ENCODE measurements around the gene CYTH1.

The CYTH1 gene

DNA sequence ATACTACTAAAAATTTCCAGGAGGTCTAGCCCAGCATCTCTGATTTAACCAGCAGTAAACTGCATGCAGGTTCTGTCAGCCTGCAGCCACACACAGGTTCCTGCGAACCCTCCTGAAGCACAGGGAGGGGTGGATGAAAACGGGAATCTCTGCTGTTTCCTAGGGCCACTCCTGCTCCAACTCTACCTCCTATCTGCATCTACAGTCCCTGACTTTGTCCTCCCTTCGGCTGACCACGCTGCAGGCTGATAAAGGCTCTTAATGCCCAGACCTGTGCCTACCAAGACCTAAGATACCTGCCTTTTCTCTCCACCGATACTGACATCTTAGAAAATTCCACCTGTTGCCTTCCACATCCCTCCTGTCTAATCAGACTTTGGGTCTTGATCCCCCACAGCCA lies 50.2 kb downstream of the CYTH1 start:
- DNase-seq = no peak

GRCh38 chr17:78729641-78730040 lies 52.4 kb downstream of the CYTH1 start:
- DNase-seq = no peak

DNA sequence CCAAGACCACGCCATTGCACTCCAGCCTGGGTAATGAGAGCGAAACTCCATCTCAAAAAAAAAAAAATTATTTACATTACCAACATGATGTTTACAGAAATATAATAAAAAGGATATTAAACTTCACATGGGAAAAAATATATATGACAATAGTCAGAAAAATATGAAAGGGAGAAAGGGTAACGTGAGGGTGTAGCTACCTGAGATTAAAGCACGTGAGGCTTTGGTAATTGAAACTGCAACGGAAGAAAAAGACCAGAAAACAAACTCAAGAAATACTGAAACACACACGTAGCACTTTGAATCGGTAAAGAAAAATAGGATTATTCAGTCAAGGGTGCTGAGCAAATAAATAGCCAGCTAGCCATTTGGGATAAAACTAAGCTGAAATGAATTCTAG lies 53.6 kb downstream of the CYTH1 start:
- no peak for DNase-seq

- DNase-seq = no peak
Observed at GRCh38 chr17:78727476-78728229, 54.4 kb downstream of the CYTH1 start.

GRCh38 chr17:78727057-78727456 lies 55.0 kb downstream of the CYTH1 start:
- no peak for DNase-seq

GRCh38 chr17:78726513-78726912 lies 55.6 kb downstream of the CYTH1 start:
- DNase-seq = no peak

GRCh38 chr17:78725448-78726021 lies 56.5 kb downstream of the CYTH1 start:
- no peak for DNase-seq

GRCh38 chr17:78724999-78725398 lies 57.1 kb downstream of the CYTH1 start:
- no peak for DNase-seq

DNA sequence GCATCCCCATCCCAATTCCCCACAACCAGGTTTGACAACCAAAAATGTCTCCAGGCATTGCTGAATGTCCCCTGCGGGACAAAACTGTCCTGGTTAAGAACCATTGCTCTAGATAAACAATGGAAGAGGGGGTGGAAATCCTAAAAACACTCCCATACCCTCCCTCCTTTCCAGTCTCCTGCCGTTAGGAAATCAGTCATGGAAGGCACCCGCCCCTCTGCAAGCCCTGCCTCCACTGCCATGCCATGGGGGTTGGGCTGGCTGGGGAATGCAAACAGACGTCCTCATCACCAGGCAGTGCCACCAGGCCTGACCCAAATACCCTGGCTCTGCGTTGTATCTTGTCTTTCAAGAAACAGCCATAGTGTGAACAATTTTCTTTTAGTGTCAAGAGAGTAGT lies 57.5 kb downstream of the CYTH1 start:
- no peak for DNase-seq

DNA sequence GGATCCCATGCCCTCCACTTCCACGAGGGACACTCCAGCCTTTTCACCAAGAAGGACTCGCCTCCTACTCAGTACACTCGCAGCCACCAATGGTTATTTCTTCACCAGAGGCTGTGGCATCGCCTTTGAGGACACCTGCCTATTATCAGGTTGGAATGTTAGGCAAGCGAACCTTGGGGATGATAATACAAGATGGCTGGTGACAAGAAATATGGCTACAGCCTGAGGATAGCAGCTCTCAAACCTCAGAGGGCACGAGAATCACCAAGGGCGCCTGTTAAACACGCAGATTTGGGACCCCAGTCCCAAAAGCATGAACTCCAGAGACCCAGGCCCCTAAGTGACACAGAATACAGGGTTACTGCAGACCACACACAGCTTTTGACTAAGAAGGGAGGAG lies 58.1 kb downstream of the CYTH1 start:
- no peak for DNase-seq

- DNase-seq = no peak
Observed at GRCh38 chr17:78723001-78723796, 58.9 kb downstream of the CYTH1 start.

DNA sequence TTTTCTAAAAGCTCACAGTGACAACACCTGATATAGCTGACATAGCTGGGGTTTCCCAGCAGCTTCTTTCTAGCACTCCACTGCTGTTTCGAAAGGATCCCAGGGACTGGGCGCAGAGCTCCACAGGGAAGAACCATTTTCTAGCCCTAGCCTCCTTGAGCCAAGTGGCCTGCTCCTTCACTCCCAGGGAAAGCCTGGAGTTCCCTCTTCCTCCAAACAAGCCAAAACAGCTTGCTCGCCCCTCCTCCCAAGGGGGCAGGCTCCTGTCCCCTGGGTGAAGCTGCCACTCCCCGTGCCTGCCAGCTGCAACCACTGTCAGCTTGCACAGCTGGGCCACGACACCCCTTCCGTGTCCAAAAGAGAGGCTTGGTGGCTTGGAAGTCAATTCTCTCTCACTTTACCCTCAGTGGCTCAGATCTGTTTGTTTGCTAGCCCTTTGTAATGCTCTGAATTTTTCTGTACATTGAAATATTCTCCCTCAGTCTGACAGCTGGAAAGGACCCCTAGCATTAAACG lies 59.8 kb downstream of the CYTH1 start:
- DNase-seq = no peak

DNA sequence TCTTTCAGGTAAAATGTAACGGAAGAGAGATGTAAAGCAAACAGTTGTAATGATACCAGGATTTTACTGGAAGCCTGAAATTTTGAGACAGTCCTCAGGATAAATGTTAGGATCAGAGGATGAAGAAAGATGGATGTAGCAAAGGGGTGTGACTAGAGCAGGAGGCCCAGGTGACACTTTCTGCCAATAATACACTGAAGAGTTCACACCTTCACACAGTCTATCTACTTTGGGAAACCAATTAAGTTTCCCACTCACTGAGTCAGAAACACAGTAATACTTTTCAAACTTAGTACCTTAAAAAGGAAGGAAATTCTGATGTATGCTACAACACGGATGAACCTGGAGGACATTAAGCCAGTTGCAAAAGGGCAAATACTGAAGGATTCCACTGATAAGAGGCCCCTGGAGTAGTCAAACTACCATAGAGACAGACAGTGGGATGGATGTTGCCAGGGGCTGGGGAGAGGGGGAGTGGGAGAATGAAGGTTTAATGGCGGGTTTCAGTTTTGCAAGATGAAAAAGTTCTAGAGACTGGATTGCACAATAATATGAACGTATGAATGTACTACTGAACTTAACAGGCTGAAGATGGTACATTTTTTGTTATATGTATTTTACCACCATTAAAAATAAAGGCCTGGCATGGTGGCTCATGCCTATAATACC lies 62.3 kb downstream of the CYTH1 start:
- no peak for DNase-seq

GRCh38 chr17:78718575-78719208 lies 63.4 kb downstream of the CYTH1 start:
- DNase-seq = no peak

DNA sequence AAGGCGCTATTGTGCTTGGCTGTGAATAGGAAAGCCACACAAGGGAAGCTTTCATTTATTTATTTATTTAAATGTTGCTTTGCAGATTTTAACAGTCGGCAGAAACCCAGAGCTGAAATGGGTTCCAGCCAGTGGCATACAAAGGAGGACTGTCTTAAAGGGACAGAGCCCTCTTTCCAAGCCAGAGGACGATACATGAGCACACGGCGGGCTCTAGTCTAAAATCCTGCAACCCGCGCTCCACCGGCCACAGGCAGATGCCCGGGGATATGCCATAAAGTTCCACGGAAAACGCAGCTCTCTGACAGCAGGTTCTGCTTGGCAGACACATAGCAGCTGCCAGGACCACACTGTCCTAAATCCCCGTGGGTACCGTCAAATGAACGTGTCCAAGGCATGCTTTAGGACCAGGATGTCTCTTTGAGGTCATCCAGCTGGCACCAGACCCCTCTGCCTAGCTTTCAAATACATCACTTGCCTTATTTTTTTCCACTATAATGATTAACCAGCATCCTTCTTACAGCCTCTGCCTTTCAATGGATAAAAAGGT lies 64.6 kb downstream of the CYTH1 start:
- DNase-seq = peak; percentile 45

- no peak for DNase-seq
Observed at GRCh38 chr17:78716814-78717393, 65.2 kb downstream of the CYTH1 start.

DNA sequence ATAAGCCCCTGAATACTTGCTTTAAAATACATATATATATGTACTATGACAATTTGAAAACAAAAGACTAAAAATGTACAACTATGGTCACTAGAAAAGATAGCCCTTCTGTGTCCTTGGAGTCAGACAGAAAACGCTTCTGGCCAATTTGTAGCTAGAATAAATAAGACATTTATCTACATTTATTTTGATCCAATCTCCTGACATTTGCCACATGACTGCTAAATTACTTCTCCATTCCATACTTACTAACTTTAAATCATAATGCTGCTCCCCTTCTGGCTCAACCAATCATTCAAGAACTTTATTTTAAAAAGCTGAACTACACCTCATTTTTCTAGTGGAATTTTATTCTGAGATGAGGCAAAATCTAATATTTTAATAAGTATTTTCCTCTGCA lies 65.8 kb downstream of the CYTH1 start:
- no peak for DNase-seq

DNA sequence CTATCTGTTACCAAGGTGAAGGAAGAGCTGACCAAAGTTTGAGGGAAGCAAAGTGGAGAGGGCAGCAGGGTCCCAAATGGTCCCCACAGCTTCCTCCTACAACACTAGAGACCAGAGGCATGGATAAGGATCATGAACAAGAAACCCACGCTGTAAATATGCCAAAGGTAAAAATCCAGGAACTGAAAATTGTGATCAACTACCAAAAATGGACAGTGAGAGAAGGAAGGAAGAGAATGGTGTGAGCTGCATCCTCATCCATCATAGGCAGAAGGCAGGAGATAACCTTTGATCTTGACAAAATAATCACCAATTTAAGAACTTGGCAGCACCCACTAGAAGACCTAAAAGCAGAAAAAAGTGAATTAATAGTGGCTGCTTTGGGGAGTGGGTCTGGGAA lies 66.2 kb downstream of the CYTH1 start:
- no peak for DNase-seq

- DNase-seq = no peak
Observed at GRCh38 chr17:78715000-78715771, 66.9 kb downstream of the CYTH1 start.

GRCh38 chr17:78714534-78714933 lies 67.5 kb downstream of the CYTH1 start:
- DNase-seq = no peak

DNA sequence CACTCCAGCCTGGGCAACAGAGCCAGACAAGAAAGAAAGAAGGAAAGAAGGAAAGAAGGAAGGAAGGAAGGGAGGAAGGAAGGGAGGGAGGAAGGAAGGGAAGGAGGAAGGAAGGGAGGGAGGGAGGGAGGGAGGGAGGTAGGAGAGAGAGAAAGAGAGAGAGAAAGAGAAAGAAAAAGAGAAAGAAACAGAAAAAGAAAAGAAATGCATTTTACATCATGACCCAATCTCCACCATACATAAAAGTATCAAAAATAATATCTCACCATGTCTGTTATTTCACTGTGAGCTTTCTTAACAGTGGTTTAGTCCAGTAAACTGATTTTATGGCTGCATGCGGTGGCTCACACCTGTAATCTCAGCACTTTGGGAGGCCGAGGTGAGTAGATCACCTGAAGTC lies 70.0 kb downstream of the CYTH1 start:
- DNase-seq = no peak
